ENCODE results near the gene ABI1. TPM values are rescaled to one million over a fixed set of nuclear protein-coding genes. Genes with fewer than 3 reads are reported as not detected.
"Not testable (repeated sequence)": the region's sequence is repeated elsewhere in the genome, so short reads cannot be mapped to it uniquely, and the experiment has no call there.

The ABI1 gene
- 28.2 and 28.5 TPM in 2 replicates for total RNA-seq (2014; rRNA removed; shearing (Covaris generic))
- polyA plus RNA-seq (2014; cell fraction: nucleus; rRNA removed), result 10.4 and 15.1 TPM in 2 replicates

DNA sequence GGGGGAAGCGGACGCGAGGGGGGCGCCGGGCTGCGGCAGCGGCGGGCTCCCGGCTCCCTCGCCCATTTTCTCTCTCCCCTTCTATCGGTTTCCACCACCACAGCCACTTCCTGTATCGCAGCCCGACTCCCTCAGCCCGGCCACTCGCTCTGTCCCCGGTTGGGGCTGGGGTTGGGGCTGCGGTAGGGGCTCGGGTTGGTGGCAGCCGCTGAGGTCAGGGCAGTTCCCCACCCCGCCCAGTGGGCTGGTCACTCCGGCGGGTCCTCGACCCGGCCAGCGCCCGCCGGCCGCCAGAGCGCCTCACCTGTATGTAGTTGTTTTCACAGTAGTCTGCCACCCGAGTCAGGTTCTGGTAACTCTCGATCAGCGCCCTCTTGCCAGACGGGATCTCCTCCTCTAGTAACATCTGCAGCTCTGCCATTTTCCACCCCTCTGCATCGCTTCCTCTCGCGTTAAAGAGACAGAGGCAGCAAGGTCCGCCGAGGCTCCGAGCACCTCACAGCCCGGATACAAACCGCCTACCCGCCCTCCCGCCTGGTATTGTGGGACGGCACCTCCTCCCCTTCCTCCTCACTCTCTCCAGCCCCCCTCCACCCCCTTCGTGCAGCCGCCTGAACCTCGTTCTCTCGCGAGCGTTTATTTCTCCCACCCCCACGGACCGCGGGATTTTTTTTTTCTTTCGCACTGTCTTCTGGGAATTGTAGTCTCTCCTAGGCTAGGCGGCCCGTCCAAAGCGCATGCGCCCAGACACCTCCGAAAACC, at the start of gene ABI1:
ABI1 (minus strand) TSS at position 516 of the 762 bp plus-strand sequence; CDS start at position 421, 95 bp downstream.
- peak; percentile 98 for DNase-seq (ENCODE audit: extremely low read depth, low read depth)

DNA sequence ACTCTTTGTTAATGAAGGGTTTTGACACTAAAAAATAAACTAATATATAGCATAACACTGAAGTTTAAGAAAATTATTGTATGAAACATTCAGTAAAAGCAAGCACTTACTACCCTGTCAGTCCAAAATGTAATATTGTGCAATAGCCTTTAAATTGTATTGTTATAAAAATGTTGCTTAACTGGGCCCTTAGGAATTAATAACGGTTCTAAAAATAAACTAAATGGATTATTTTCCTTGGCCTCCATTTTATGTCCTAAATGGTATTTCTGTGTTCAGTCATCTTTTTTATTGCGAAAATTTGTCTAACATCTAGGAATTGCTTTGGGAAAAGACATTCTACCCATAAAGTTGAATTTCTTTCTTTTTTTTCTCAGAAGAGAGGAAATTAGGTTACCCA, 49.0 kb upstream of the ABI1 start:
- DNase-seq (ENCODE audit: extremely low read depth, low read depth), result no peak

DNA sequence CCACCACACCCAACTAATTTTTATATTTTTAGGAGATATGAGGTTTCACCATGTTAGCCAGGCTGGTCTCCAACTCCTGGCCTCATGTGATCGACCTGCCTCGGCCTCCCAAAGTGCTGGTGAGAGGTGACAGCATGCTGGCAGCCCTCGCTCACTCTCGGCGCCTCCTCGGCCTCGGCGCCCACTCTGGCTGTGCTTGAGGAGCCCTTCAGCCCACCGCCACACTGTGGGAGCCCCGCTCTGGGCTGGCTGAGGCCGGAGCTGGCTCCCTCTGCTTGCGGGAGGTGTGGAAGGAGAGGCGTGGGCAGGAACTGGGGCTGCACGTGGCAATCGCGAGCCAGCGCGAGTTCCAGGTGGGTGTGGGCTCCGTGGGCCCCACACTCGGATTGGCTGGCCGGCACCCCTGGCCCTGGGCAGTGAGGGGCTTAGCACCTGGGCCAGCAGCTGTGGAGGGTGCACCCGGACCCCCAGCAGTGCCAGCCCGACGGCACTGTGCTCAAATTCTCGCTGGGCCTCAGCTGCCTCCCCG, 44.6 kb upstream of the ABI1 start:
- DNase-seq (ENCODE audit: extremely low read depth, low read depth), result not testable (repeated sequence)

DNA sequence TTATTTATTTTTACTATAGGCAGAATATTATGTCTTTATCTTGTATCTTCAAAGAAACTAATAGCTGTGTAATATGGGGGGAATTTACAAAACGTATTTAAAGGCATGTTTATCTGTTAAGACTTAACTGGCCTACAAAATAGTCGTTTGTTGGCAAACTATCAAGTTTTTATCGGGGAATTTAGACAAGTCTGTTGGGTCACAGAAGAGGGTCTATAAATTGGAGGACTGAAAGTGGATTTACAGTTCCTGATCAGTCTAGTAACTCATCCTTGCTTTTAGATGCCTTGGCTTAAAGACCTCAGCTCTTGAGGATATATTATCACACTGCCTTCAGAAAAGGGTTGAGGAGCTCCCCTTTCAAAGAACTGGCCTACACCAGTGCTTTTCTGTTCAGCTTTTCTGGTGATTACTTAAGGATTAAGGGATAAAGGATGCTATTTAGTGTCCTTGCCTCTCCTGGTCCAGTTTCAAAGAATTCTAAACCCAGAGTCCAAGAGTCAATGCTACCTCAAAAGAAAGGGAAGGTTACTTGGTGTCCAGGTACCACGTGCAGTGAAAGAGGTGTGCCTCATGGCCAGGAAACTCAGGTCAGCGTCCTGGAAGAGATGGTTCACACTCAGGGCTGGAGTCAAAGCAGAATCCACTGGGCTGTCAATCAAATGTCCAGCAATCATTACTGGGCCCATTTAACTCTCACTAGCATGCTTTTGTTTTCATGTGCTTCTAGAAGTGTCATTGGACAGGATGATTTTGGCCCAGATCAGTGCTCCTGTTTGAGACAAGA, 42.9 kb upstream of the ABI1 start:
- DNase-seq (ENCODE audit: extremely low read depth, low read depth), result no peak

DNA sequence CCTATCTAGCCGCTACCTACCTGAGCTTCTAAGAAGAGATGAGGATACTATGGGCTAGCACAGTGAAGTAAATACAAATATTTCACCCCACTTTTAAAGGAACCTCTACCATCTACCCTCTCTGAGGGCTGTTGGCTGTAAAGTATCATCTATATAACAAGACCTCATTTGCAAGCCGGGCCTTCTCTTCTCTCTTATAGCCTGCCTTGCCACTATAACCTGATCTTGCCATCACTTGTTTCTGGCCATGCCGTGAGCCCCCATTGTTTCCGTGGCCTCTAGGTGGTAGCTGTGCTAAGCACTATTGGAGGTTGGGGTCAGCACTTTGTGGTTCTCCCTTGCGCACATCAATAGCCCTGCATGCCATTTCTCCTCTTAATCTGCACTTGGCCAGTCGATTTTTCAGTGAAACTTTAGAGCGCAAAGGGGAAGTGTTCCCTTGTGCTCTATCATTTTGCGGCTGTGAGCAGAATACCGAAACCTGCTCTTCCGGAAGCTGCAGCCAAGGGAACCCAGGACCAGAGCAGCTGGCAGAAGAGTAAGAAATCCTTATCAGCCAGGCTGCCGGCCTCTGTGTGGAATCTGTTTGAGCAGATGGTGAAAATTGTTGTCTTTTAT, 31.7 kb upstream of the ABI1 start:
- not testable (repeated sequence) for DNase-seq (ENCODE audit: extremely low read depth, low read depth)

DNA sequence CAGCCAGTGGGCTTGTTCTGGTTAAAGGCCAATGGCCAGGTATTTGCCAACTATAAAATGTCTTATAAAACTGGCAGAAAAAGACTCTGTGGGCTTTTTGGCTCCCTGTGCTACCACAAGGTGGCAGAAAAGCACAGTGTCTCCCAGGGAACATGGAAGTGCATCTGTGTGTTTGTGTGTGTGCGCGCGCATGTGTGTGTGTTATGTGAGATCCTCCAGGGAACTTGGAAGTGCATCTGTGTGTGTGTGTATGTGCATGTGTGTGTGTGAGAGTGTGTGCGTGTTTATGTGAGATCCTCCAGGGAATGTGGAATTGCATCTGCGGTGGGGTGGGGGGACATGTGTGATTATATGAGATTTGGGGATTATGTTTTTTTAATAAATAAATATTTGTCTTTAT, 30.2 kb upstream of the ABI1 start:
- peak; percentile 28 for DNase-seq (ENCODE audit: extremely low read depth, low read depth)

DNA sequence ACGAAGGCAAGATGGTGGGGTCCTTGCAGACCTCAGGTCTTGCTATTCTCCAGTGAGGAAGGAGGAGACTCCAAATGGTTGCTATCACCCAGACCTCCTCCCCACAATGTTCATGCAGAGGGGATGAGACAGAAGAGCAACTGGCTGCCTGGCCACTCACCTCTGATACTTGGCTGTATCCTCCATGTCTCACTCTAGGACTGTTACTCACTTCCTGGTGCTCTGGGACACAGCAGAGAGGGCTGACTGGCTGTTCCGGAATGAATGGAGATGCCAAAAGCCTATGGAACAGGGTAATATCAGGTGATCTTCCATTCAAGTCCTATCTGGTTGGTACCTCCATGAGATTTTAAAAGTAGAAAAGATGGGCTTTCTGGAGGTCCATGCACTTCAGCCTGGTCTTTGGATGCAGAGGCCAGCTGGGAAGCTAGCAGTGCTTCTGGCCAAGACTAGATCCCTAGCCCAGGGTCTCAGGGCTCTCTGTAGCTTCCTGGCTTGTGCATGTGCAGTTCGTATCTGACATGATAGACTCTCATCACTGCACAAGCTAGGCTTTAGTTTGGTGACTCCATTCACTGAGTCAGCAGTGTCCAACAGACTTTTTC, 27.0 kb upstream of the ABI1 start:
- DNase-seq (ENCODE audit: extremely low read depth, low read depth), result no peak

DNA sequence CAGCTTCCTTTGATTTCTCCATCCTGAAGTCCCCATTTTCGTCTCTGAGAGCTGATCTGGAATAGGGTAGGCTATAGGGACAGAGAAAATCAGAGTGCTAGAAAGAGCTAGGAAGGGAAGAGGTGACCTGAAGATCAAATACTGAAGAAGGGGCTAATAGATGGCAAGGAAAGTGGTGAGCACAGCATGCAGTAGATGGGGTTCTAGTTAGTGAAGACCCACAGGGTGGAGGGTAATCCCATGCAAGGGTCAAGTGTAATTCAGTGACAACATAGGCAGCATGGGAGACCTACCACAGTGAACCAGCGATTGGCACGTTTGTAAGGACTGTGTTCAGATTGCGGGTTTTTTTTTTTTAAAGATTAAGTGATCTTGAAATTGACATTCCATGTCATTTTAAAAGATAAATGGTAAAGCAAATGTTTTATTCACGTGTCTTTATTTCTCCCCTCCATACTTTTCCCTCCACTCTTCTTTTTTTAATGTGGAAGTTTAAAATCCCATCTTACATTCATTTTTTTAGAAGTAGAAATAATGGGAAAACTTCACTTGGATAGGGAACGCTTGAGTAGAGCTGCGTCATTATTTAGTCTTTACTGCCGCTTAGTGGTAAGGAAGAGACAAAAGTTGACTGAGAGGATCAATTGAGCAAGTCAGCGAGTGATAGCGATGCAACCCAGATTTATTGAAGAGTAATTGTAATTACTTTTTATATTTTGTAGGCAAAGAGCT, 21.0 kb upstream of the ABI1 start:
- peak; percentile 56 for DNase-seq (ENCODE audit: extremely low read depth, low read depth)

DNA sequence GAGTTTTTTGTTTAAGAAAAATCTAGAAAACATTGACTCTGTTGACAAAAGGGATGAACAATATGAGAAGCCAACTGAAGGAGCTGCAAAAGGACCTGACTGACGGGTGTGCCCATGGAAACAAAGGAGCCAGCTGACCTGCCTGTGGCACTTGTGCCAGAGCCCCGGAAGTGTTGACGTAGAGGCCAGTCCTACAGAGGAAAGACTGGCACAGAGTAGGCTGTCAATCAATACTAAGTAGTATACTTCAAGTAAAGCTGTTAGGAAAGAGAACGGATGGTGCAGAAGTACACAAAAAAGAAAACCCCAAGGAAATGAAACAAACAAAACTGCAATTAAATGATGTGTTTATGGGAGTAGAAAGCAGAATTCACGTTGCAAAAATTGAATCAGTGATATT, 19.0 kb upstream of the ABI1 start:
- peak; percentile 16 for DNase-seq (ENCODE audit: extremely low read depth, low read depth)

DNA sequence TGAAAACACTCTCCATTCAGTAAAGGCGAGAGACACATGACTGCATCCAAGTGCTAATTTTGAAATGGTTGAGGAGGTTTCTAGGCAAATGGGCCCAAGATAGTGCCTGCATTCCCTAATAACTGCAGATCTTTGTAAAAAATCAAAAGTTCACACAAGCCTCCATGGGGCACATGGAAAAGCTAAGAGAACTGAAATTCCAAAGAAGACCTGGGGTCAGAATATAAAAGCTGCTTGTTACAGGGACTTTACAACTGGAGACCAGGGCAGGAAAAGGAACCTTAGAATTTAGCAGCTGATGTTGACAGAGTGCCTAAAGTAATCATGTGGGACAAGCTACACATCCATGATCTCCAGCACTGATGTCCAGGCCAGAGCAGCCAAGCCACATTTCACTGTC, 10.0 kb upstream of the ABI1 start:
- no peak for DNase-seq (ENCODE audit: extremely low read depth, low read depth)

DNA sequence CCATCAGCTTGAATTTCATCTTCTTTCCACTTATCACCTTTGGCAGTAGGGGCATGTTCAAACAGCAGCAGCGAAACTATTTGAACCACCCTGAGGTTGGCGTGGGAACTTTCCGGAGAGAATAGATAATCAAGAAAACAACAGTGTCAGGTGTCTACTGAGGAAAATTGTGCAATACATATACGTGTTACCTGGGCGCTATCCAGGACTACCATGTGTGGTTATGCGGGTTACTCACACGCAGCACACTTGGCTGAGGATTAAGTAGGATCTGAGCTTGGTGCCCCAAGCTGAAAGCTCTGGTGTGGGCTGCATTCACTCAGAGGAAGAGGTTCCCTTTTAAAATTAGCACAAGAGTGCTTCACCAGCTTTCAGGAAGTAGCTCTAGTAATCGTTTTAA, 8.8 kb upstream of the ABI1 start:
- no peak for DNase-seq (ENCODE audit: extremely low read depth, low read depth)

DNA sequence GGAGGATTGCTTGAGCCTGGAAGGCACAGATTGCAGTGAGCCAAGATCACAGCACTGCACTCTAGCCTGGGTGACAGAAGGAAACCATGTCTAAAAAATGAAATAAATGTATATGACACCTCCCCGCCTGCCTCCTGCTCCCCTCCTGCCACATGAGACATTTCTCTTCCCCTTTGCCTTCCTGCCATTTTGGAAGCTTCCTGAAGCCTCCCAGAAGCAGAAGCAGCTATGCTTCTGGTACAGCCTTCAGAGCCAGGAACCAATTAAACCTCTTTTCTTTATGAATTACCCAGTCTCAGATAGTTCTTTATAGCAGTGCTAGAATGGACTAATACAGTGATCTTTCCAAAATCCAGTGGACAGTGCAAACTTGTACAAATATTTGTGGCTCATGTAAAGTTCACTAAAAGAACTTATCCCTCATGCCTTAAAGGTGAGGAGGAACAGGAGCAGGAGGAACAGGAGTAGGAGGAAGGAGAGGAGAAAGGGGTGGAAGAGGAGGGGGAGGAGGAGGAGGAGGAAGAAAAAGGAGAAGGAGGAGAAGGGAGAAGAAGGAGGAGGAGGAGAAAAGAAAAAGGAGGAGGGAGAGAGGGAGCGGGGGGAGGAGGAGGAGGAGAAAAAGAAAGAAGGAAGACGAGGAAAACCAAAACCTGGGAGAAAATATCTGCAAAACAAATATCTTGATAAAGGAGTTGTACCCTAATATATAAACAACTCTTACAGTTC, 2.8 kb upstream of the ABI1 start:
- DNase-seq (ENCODE audit: extremely low read depth, low read depth), result no peak

DNA sequence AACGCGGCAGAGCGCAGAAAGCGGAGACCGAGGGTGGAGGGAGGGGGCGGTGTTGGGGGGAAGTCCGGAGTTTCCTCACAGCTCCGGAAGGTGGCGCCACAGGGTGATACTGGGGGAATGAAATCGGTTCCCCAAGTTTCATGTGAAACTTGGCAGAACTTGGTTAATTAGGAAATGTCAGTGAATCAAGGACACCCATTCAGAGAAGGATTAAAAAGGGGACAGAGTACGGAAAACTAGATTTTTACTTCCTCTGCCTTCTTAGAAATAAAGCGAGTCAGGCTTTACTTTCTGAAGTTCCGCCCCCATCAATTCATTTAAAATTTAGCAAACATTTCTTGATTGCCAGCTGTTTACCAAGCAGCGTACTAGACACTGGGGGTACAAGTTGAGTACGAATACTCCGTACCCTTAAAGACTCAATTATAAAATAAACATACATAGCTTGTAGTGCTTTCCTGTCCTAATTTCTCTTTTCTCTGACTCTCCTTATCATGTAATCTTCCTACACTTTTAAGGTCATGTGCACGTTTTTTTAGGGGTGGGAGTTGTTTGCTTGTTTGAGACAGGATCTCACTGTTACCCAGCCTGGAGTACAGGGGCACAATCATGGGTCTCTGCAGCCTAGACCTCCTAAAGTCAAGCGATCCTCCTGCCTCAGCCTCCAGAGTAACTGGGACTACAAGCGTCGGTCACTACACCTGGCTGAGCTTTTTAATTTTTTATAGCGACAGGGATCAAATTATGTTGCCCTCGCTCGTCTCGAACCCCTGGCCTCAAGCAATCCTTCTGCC, 644 bp upstream of the ABI1 start:
- no peak for DNase-seq (ENCODE audit: extremely low read depth, low read depth)

DNA sequence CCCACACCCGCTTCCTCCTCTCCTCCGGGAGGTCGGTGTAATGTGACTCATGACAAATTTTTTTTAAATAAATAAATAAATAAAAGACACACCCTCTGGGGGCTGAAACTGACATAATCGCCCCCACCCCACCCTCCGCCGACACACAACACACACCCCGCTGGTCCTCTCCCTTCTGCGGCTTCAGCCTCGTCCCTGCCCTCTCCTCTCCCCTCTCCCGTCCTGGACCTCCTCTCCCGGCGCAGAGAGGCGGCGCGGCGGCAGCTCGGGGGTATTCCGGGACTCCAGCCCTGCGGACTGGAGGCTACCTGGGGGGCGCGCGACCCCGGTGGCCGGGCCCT, 686 bp downstream of the ABI1 start:
- peak; percentile 34 for DNase-seq (ENCODE audit: extremely low read depth, low read depth)

DNA sequence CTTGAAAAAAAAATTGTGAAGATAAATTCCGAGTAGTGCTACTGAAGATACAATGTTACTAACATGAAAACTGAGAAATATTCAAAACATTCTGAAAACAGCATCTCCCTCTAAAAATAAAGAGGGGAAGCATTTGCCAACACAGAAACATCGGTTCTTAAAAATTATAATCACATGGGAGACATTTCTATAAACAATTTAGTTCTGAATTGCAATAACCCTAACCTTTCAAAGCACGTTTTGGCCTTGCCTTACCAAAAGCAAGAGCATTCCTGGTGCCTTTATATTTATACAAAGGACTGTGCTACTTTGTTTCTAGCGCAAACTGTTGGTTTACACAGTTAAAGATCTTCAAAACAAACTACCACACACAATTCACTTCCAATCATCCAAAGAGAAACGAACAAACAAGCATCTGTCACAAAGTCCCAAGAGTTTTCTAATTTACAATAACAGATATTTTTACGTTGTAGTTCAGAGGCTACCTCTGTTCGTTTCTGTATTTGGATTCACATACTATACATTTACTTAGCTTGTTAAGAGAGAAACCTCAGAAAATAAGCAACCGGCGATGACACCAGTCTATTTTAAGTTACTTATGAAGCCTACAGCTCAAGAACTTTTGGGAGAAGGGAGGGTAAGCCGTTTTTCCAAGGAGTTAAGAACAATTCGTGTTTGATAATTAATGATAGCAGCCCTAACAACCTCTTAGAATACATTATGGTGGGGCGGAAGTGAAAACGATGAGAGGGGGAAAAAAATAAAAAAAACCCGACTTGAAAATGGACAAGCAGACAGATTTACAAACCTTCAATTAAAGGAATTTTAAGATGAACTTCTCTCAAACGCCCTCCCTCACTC, 1.3 kb downstream of the ABI1 start:
- DNase-seq (ENCODE audit: extremely low read depth, low read depth), result no peak

DNA sequence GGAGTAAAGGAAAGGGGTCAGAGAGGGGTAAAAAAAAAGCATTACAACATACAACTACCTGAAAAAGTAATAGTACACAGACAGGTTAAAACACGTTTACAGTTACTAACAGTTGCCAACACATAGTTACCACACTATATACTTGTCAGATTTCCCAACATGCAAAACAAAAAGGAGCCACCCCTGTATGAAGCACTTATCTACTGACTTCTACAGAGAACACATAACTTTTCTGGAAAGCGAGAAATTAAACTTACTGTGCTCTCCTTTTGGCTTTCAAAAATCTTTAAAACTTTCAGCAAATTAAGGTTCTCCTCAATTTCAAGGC, 2.1 kb downstream of the ABI1 start:
- DNase-seq (ENCODE audit: extremely low read depth, low read depth), result no peak

DNA sequence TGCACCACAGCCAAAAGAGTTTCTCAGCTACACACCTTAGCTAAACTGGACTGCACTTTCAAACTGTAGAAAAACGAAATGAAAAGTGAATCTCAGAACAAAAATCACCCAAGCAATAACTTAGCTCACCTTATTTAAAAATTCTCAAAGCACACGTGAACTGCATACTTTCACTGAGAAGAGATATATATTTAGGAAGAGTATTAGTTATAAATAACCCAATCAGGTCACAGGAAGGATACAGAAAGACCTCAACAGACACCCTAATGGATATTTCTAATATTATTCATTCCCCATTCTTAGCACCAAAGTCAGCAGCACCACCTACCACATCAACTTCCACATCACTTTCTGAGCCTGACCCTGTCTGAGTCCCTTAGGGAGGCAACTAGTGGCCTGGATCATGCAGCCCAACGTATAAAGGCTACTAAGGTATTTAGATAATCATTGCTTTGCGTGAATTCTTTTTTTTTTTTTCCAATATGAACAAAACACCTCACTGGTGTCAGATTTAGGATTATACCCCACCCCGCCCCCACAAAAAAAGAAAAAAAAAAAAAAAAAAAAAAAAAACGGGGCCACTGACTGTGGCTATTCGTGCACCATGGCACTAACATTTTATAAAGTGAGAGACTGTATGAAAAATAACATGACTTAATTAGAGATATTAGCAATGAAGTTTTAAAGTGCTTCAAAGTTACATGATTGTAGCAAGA, 2.6 kb downstream of the ABI1 start:
- DNase-seq (ENCODE audit: extremely low read depth, low read depth), result no peak

All from NCI-H460 (cell line).